CD14-positive monocyte (primary cell): Measurements from ENCODE around the gene HERPUD1. TPM values are rescaled to one million over a fixed set of nuclear protein-coding genes. Genes with fewer than 3 reads are reported as not detected.

Experiments
- DNase-seq, 3 donors: peaks; one replicate each; pipeline ENCODE4 v3.0.0-alpha.2; 2011 to 2022
- H2AFZ ChIP-seq: 2 replicates; pipeline ENCODE4 v1.6.0; 2012; ENCODE audit warnings: mild to moderate bottlenecking, low read depth, low read length, inconsistent platforms; ENCODE audit not compliant: insufficient read depth, poor library complexity, severe bottlenecking
- H3K27ac ChIP-seq, 2 donors: 1 replicate in 1 of 2; 2 replicates in 1 of 2; pipeline ENCODE4 v1.5.1; 2012 to 2013; ENCODE audit warnings: low read length in 2 of 2, control low read depth in 1 of 2, inconsistent platforms in 1 of 2, low read depth in 1 of 2, mild to moderate bottlenecking in 1 of 2
- H3K27me3 ChIP-seq, 2 donors: one replicate each; pipeline versions ENCODE4 v1.6.0 to v1.6.1; 2011 to 2013; ENCODE audit warnings: low read length in 2 of 2; ENCODE audit not compliant: control insufficient read depth in 2 of 2, insufficient read depth in 2 of 2
- H3K36me3 ChIP-seq, 2 donors: replicated peaks in 1 of 2; 1 replicate in 1 of 2; 2 replicates in 1 of 2; pipeline versions ENCODE4 v1.5.1 to v1.6.1; 2012 to 2013; ENCODE audit warnings: low read length in 2 of 2, control low read depth in 1 of 2, inconsistent platforms in 1 of 2, mild to moderate bottlenecking in 1 of 2; ENCODE audit not compliant: insufficient read depth in 2 of 2, control insufficient read depth in 1 of 2
- H3K4me1 ChIP-seq, 2 donors: 1 replicate in 1 of 2; 2 replicates in 1 of 2; pipeline versions ENCODE4 v1.5.1 to v1.6.1; 2012 to 2013; ENCODE audit warnings: low read length in 2 of 2, control low read depth in 1 of 2, inconsistent platforms in 1 of 2, mild to moderate bottlenecking in 1 of 2, moderate library complexity in 1 of 2; ENCODE audit not compliant: insufficient read depth in 2 of 2, control insufficient read depth in 1 of 2
- H3K4me2 ChIP-seq: replicated peaks from 2 replicates; pipeline ENCODE3; 2012; ENCODE audit warnings: low read length, moderate library complexity, mild to moderate bottlenecking; ENCODE audit not compliant: poor library complexity, severe bottlenecking; ENCODE audit errors: extremely low read depth
- H3K4me3 ChIP-seq, 3 experiments: fragments of 200-600 bp in 1 of 3; sonication (generic) in 1 of 3; replicated peaks in 1 of 3; 1 replicate in 2 of 3; 2 replicates in 1 of 3; pipeline ENCODE4 v1.5.1; 2011 to 2013; ENCODE audit warnings: low read length in 3 of 3, mild to moderate bottlenecking in 3 of 3, control low read depth in 2 of 3, low read depth in 2 of 3, inconsistent platforms in 1 of 3, moderate library complexity in 1 of 3
- H3K79me2 ChIP-seq: 2 replicates; pipeline ENCODE4 v1.6.0; 2012; ENCODE audit warnings: mild to moderate bottlenecking, control low read depth, inconsistent platforms, low read length, moderate library complexity; ENCODE audit not compliant: insufficient read depth
- H3K9ac ChIP-seq: 2 replicates; pipeline ENCODE4 v1.6.0; 2017; ENCODE audit warnings: low read length, mild to moderate bottlenecking; ENCODE audit not compliant: insufficient read depth, poor library complexity, severe bottlenecking
- H3K9me3 ChIP-seq, 2 donors: replicated peaks in 1 of 2; 1 replicate in 1 of 2; 2 replicates in 1 of 2; pipeline versions ENCODE4 v1.5.1 to v1.6.1; 2012 to 2013; ENCODE audit warnings: low read length in 2 of 2, control low read depth in 1 of 2; ENCODE audit not compliant: control insufficient read depth in 1 of 2, insufficient read depth in 1 of 2
- H4K20me1 ChIP-seq: 2 replicates; pipeline ENCODE4 v1.6.0; 2012; ENCODE audit warnings: mild to moderate bottlenecking, low read length, control low read depth, moderate library complexity; ENCODE audit not compliant: insufficient read depth
- H3K27ac Mint-ChIP-seq, 7 donors: one replicate each; pipeline ENCODE4 v1.8.0; 2020; ENCODE audit warnings: mild to moderate bottlenecking in 7 of 7, mixed read lengths in 7 of 7, moderate library complexity in 6 of 7, inconsistent platforms in 2 of 7
- H3K27me3 Mint-ChIP-seq, 3 donors: one replicate each; pipeline ENCODE4 v1.8.0; 2021 to 2022; ENCODE audit warnings: low read depth in 3 of 3, mild to moderate bottlenecking in 3 of 3, mixed read lengths in 3 of 3, moderate library complexity in 3 of 3, inconsistent platforms in 1 of 3
- H3K36me3 Mint-ChIP-seq, 2 donors: one replicate each; pipeline ENCODE4 v1.8.0; 2020; ENCODE audit warnings: mixed read lengths in 2 of 2, inconsistent platforms in 1 of 2, mild to moderate bottlenecking in 1 of 2
- H3K4me1 Mint-ChIP-seq: one replicate; pipeline ENCODE4 v1.8.0; 2020; ENCODE audit warnings: mild to moderate bottlenecking, mixed read lengths
- H3K4me3 Mint-ChIP-seq, 2 donors: one replicate each; pipeline ENCODE4 v1.8.0; 2020; ENCODE audit warnings: mild to moderate bottlenecking in 2 of 2, mixed read lengths in 2 of 2, moderate library complexity in 1 of 2
- H3K9me3 Mint-ChIP-seq, 7 donors: one replicate each; pipeline ENCODE4 v1.8.0; 2020 to 2022; ENCODE audit warnings: mixed read lengths in 7 of 7, mild to moderate bottlenecking in 6 of 7, moderate library complexity in 6 of 7, inconsistent platforms in 2 of 7
- WGBS: methylation state at CpG from one replicate; pipeline ENCODE4 v1.1.5; 2013; ENCODE audit warnings: missing lambda C conversion rate; ENCODE audit not compliant: insufficient coverage; 5-methylcytosine and 5-hydroxymethylcytosine counted together
- intact Hi-C, 2 donors: fragments of 100-400 bp; cut with micrococcal nuclease; formaldehyde crosslinking; loops; one replicate each; pipeline versions ENCODE4 v1.15.0 to v1.15.1; 2023
- polyA plus RNA-seq, 3 donors: library from polyadenylated mRNA; depleted of rRNA in 1 of 3; unstranded in 2 of 3; stranded (reverse) in 1 of 3; fragments of 300-500 nt in 2 of 3; fragments of >200 nt in 1 of 3; fragmentation: Illumina TruSeq in 2 of 3; gene quantifications; 1 replicate in 2 of 3; 2 replicates in 1 of 3; pipeline ENCODE4 v1.2.3, GENCODE V29; 2012 to 2021
- TF ChIP-seq, protein P1 (sequence below): fragments of 200-600 bp; IDR thresholded peaks from one replicate; pipeline ENCODE4 v1.8.0; 2022; ENCODE audit warnings: antibody characterized with exemption, mild to moderate bottlenecking

HERPUD1 gene
- polyA plus RNA-seq, 3 donors, result 179 to 454 (median 186) TPM

- intact Hi-C loops, result no loop called here
- no peak overlapping the region for H3K4me3 ChIP-seq
- Mint-ChIP-seq H3K27ac (peak overlapping the region in 1 of 7 donors; percentile 41), H3K9me3 (no peaks in the 10 kb centered on the region), H3K36me3 (peaks cover 0 to 2% of the 10 kb centered on the region in 2 donors), H3K27me3 (peaks cover 21 to 30% (median 24%) of the 10 kb centered on the region in 3 donors), H3K4me3 (peak overlapping the region in 1 of 2 donors; percentile 11), H3K4me1 (peaks cover 17% of the 10 kb centered on the region)
- peaks cover 4% of the 10 kb centered on the region in 2 donors for H3K4me1 ChIP-seq
- H3K9me3 ChIP-seq, result no peaks in the 10 kb centered on the region
- no peak overlapping the region for H3K4me2 ChIP-seq
- H3K36me3 ChIP-seq, result no peaks in the 10 kb centered on the region
- H3K9ac ChIP-seq, result no peak overlapping the region
- no peak overlapping the region for H2AFZ ChIP-seq
- TF ChIP-seq, protein P1, sequence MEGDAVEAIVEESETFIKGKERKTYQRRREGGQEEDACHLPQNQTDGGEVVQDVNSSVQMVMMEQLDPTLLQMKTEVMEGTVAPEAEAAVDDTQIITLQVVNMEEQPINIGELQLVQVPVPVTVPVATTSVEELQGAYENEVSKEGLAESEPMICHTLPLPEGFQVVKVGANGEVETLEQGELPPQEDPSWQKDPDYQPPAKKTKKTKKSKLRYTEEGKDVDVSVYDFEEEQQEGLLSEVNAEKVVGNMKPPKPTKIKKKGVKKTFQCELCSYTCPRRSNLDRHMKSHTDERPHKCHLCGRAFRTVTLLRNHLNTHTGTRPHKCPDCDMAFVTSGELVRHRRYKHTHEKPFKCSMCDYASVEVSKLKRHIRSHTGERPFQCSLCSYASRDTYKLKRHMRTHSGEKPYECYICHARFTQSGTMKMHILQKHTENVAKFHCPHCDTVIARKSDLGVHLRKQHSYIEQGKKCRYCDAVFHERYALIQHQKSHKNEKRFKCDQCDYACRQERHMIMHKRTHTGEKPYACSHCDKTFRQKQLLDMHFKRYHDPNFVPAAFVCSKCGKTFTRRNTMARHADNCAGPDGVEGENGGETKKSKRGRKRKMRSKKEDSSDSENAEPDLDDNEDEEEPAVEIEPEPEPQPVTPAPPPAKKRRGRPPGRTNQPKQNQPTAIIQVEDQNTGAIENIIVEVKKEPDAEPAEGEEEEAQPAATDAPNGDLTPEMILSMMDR, result no peak
- no peak overlapping the region for H3K27ac ChIP-seq
- no peaks in the 10 kb centered on the region for H3K27me3 ChIP-seq
- no peaks in the 10 kb centered on the region for H3K79me2 ChIP-seq
- 61% methylated on average over 2 of the region's 8 CpGs for WGBS
- H4K20me1 ChIP-seq, result no peaks in the 10 kb centered on the region
- DNase-seq, result no peak
These were observed 34.7 kb upstream of the HERPUD1 start for GRCh38 chr16:56897026-56897799.

GRCh38 chr16:56898847-56899246 lies 33.1 kb upstream of the HERPUD1 start:
- peaks cover 21 to 27% (median 24%) of the 10 kb centered on the region in 3 donors for H3K27me3 Mint-ChIP-seq
- intact Hi-C loops, result no loop called here
- no peak overlapping the region for H3K27ac Mint-ChIP-seq
- no peak for DNase-seq
- no peak overlapping the region for H3K4me2 ChIP-seq
- no CpG with 5 or more reads among the region's 8 CpGs for WGBS
- no peak overlapping the region for H3K4me3 Mint-ChIP-seq
- no peaks in the 10 kb centered on the region for H3K79me2 ChIP-seq
- H3K9me3 Mint-ChIP-seq, result no peaks in the 10 kb centered on the region
- no peaks in the 10 kb centered on the region for H3K36me3 ChIP-seq
- H3K4me1 ChIP-seq, result peaks cover 4 to 7% of the 10 kb centered on the region in 2 donors
- no peak overlapping the region for H3K9ac ChIP-seq
- H3K9me3 ChIP-seq, result no peaks in the 10 kb centered on the region
- no peak overlapping the region for H3K4me3 ChIP-seq
- TF ChIP-seq, protein P1, result no peak
- H3K27ac ChIP-seq, result no peak overlapping the region
- no peak overlapping the region for H2AFZ ChIP-seq
- peaks cover 0 to 2% of the 10 kb centered on the region in 2 donors for H3K36me3 Mint-ChIP-seq
- H3K4me1 Mint-ChIP-seq, result peaks cover 19% of the 10 kb centered on the region
- no peaks in the 10 kb centered on the region for H3K27me3 ChIP-seq
- H4K20me1 ChIP-seq, result no peaks in the 10 kb centered on the region
